ENCODE data around the gene BPIFB2.

DNA sequence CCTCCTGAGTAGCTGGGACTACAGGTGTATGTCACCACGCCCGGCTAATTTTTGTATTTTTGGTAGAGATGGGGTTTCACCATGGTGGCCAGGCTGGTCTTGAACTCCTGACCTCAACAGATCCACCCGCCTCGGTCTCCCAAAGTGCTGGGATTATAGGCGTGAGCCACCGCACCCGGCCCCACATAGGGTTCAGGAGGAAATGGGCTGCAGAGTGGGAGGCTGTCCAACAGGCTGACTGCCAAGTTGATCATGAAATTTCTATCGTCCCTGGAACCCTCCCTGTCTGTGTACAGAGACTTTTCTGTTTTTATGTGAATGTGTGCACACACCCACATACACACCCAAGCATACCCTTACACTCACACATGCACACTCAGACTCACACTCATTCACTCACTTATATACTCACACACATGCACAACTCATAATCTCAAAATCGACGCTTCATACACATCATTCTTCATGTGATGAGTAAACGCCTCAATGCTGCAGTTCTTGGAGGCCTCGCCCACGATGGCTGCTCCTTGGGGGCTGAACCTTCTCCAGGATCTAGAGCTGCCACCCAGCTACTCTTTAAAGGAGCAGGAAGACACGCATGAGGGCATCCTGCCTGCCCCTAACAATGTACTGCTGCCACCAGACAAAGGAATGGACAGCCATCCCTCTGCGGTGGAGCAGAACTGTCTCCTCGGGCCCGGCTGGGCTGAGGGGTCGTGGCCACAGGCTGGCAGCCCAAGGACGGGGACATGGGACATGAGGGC, 38.8 kb upstream of the BPIFB2 start:
- TF ChIP-seq YY1 (IDR thresholded peaks at IDR 0.05; ENCODE audit: low read depth, low read length) (no peak), NFXL1 (IDR thresholded peaks at IDR 0.05; ENCODE audit: borderline replicate concordance) (no peak), HCFC1 (IDR thresholded peaks at IDR 0.05; ENCODE audit: low read length) (no peak), EP300 (IDR thresholded peaks at IDR 0.05; ENCODE audit: borderline replicate concordance in 1 of 2, control insufficient read depth in 1 of 2, low read depth in 2 of 2, low read length in 2 of 2) (no peak), EZH2 (IDR thresholded peaks at IDR 0.05; ENCODE audit: borderline replicate concordance, control insufficient read depth, low read depth, low read length) (no peak), CTCF (IDR thresholded peaks at IDR 0.05 in 2 of 3, conservative IDR thresholded peaks at IDR 0.05 in 1 of 3; ENCODE audit: control insufficient read depth in 2 of 3, extremely low read depth in 1 of 3, insufficient read depth in 1 of 3, low read depth in 3 of 3, low read length in 3 of 3) (no peak), POLR2AphosphoS5 (IDR thresholded peaks at IDR 0.05; ENCODE audit: low read length) (no peak), TCF12 (IDR thresholded peaks at IDR 0.05; ENCODE audit: low read depth, low read length) (no peak), SMC3 (IDR thresholded peaks at IDR 0.05; ENCODE audit: borderline replicate concordance, low read length) (no peak), FOS (IDR thresholded peaks at IDR 0.05; ENCODE audit: borderline replicate concordance, extremely low read depth, insufficient read length) (no peak), DPF2 (IDR thresholded peaks at IDR 0.05) (no peak)
- TF ChIP-seq, protein P1, sequence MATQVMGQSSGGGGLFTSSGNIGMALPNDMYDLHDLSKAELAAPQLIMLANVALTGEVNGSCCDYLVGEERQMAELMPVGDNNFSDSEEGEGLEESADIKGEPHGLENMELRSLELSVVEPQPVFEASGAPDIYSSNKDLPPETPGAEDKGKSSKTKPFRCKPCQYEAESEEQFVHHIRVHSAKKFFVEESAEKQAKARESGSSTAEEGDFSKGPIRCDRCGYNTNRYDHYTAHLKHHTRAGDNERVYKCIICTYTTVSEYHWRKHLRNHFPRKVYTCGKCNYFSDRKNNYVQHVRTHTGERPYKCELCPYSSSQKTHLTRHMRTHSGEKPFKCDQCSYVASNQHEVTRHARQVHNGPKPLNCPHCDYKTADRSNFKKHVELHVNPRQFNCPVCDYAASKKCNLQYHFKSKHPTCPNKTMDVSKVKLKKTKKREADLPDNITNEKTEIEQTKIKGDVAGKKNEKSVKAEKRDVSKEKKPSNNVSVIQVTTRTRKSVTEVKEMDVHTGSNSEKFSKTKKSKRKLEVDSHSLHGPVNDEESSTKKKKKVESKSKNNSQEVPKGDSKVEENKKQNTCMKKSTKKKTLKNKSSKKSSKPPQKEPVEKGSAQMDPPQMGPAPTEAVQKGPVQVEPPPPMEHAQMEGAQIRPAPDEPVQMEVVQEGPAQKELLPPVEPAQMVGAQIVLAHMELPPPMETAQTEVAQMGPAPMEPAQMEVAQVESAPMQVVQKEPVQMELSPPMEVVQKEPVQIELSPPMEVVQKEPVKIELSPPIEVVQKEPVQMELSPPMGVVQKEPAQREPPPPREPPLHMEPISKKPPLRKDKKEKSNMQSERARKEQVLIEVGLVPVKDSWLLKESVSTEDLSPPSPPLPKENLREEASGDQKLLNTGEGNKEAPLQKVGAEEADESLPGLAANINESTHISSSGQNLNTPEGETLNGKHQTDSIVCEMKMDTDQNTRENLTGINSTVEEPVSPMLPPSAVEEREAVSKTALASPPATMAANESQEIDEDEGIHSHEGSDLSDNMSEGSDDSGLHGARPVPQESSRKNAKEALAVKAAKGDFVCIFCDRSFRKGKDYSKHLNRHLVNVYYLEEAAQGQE (IDR thresholded peaks at IDR 0.05; ENCODE audit: low read depth, low read length) = no peak
- TF ChIP-seq, protein P2, sequence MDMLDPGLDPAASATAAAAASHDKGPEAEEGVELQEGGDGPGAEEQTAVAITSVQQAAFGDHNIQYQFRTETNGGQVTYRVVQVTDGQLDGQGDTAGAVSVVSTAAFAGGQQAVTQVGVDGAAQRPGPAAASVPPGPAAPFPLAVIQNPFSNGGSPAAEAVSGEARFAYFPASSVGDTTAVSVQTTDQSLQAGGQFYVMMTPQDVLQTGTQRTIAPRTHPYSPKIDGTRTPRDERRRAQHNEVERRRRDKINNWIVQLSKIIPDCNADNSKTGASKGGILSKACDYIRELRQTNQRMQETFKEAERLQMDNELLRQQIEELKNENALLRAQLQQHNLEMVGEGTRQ (IDR thresholded peaks at IDR 0.05; ENCODE audit: borderline replicate concordance, low read depth, low read length) = no peak
- TF ChIP-seq, protein P3, sequence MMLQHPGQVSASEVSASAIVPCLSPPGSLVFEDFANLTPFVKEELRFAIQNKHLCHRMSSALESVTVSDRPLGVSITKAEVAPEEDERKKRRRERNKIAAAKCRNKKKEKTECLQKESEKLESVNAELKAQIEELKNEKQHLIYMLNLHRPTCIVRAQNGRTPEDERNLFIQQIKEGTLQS (IDR thresholded peaks at IDR 0.05; ENCODE audit: borderline replicate concordance, extremely low read depth, low read depth, low read length) = no peak

Measured in GM12878 (cell line).